HFF-Myc (cell line): ENCODE results near the gene GLCE.
A peak's percentile ranks its signal among the peaks of the same experiment; 100 is the strongest.
"Not testable (repeated sequence)": the region's sequence is repeated elsewhere in the genome, so short reads cannot be mapped to it uniquely, and the experiment has no call there.

Experiments
- DNase-seq: peaks from one replicate; pipeline ENCODE4 v3.0.0-alpha.2; 2011; ENCODE audit warnings: low read depth; ENCODE audit errors: extremely low read depth
- H3K4me3 ChIP-seq: replicated peaks from 2 replicates; pipeline ENCODE4 v1.5.1; 2011; ENCODE audit warnings: low read depth, mild to moderate bottlenecking, control low read depth, low read length
- CTCF ChIP-seq: IDR thresholded peaks from 2 replicates; pipeline ENCODE4 v1.5.1; 2012; ENCODE audit warnings: mild to moderate bottlenecking, low read depth, low read length, control low read depth; ENCODE audit errors: missing control alignments

The GLCE gene

GRCh38 chr15:69299451-69299886, 139.0 kb downstream of the GLCE start:
- DNase-seq, result no peak
- no peak for TF ChIP-seq CTCF
- peak overlapping the region; percentile 53 for H3K4me3 ChIP-seq

GRCh38 chr15:69299943-69300588, 139.6 kb downstream of the GLCE start:
- no peak for TF ChIP-seq CTCF
- peak overlapping the region; percentile 53 for H3K4me3 ChIP-seq
- no peak for DNase-seq

- not testable (repeated sequence) for DNase-seq, H3K4me3 ChIP-seq
Observed at GRCh38 chr15:69301101-69301500, 140.7 kb downstream of the GLCE start.

DNA sequence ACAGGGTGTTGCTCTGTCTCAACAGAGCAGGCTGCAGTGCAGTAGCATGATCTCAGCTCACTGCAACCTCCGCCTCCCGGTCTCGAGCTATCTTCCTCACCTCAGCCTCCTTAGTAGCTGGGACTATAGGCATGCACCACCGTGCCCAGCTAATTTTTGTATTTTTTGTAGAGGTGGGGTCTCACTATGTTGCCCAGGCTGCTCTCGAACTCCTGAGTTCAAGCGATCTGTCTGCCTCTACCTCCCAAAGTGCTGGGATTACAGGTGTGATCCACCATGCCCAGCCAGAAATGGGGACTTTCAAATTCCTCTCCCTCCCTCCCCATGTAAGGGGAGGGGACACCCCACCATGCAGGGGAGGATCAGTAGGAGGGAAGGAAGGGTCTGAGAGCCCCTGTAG, 141.7 kb downstream of the GLCE start:
- not testable (repeated sequence) for H3K4me3 ChIP-seq, DNase-seq

- no peak for TF ChIP-seq CTCF
- no peak overlapping the region for H3K4me3 ChIP-seq
- no peak for DNase-seq
Observed at GRCh38 chr15:69302929-69303328, 142.5 kb downstream of the GLCE start.

- DNase-seq, result no peak
- H3K4me3 ChIP-seq, result no peak overlapping the region
- peak; percentile 27 for TF ChIP-seq CTCF
Observed at GRCh38 chr15:69303337-69304181, 143.1 kb downstream of the GLCE start.

DNA sequence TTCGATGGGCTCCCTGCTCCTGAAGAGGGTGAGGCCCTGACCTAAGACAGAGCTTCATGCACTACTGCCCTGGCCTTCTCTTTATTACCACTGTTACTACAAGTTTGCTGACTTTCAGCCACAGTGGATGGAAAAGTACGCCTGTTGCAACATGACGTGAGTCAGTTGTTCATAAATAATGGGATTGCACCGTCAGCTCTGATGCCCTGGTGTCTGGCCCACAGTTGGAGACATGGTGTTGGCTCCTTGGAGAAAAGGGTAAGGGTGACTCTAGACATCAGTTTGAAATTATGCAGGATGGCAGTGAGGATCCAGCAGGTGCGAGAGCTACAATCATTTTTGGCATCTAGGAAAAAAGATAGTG, 143.7 kb downstream of the GLCE start:
- no peak for TF ChIP-seq CTCF
- no peak for DNase-seq
- no peak overlapping the region for H3K4me3 ChIP-seq
